ENCODE data around the gene HOXA7.

HOXA7 gene

GRCh38 chr7:27141137-27141922 lies 15.1 kb downstream of the HOXA7 start:
- H3K4me3 ChIP-seq (ENCODE audit: low read length), result no peak overlapping the region
- no peak for TF ChIP-seq CTCF (conservative IDR thresholded peaks at IDR 0.05; ENCODE audit: low read depth, low read length)
- no peak for DNase-seq (ENCODE audit: low read depth)

DNA sequence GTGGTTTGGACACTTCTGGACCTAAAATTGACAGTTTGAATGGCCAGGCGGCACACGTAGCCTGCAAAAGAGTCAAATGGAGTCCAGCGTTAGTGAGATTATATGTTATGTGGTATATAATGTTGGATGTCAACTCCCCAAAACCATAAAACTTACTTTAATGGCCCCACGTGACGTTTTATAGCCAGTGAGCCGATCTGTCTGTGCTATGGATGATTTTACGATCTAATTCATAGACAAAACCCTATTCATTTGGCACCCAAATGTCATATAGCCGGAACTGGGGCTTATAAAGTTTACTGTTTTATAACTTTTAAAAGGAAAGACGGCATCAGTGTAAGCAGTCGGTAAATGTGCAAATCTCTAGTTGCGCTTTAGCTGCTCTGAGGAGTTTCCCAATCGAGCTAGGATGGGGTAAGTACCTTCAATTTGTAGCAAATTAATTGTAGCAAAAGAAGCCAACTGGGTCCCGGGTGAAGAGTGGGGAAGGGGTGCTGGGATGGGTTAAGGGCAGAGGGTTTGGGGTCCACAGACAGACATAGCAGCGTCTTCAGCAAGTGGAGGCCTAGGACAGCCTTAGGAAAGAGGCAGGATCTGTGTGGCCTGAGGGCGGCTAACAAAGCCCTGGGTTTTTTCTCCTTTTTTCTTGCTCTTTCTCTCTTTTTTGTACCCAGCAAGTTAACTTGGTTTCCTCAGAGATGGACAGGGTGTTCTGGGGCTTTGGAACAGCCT lies 16.2 kb downstream of the HOXA7 start:
- TF ChIP-seq CTCF (conservative IDR thresholded peaks at IDR 0.05; ENCODE audit: low read depth, low read length), result no peak
- no peak overlapping the region for H3K4me3 ChIP-seq (ENCODE audit: low read length)
- DNase-seq (ENCODE audit: low read depth), result no peak

DNA sequence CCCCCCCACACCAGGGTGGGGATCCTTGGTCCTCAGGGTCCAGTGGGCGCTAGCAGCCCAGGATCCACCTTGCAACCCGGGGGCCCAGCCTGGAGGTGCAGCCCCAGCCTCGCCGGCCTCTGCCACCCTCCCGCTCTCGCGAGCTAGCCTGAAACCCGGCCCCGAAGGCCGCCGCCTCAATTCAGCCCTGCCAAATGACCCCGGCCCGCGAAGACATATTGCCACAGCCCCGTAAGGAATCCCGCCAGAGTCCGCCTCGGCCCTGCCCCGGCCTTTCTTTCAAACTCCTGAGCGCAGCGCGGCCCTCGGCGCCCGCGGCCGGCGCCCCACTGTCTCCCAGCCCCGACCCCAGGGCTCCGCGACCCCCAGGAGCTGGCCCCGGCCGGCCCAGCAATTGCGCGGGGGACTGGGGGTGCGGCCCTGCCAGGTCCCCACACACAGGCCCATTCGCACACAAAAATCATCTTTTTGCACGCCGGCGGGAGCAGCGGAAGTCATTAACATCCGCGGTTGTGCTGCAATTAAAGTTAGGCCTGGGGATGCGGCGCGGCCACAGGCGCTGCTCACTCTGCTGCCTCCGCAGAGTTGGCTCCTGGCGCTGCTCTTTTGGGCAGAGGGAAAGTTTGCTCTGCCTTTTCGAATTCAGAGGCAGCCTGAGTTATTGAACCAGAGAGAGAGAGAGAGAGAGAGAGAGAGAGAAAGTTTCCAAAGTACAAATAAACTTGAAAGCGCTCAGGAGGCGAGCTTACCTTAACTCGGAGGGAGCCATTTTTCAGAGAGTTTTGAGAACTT lies 16.9 kb downstream of the HOXA7 start:
- no peak overlapping the region for H3K4me3 ChIP-seq (ENCODE audit: low read length)
- no peak for DNase-seq (ENCODE audit: low read depth)
- TF ChIP-seq CTCF (conservative IDR thresholded peaks at IDR 0.05; ENCODE audit: low read depth, low read length), result no peak

DNA sequence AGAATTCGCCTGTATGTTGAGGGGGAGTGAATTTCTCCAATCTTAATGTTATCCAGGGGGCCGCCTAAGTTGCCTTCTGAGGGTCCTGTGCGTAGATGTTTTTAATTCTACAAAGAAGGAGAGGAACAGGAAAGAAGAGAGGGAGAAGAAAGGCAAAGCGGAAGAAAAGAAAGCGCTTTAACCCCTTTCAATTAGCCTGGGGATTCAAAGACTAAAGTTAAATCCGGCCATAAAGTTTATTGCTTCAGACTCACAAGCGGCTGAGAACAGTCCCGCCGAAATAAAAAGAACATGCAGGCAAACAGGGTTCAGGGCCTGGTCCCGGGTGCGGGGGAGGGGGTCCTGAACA lies 17.5 kb downstream of the HOXA7 start:
- TF ChIP-seq CTCF (conservative IDR thresholded peaks at IDR 0.05; ENCODE audit: low read depth, low read length), result no peak
- DNase-seq (ENCODE audit: low read depth), result no peak
- H3K4me3 ChIP-seq (ENCODE audit: low read length), result no peak overlapping the region

DNA sequence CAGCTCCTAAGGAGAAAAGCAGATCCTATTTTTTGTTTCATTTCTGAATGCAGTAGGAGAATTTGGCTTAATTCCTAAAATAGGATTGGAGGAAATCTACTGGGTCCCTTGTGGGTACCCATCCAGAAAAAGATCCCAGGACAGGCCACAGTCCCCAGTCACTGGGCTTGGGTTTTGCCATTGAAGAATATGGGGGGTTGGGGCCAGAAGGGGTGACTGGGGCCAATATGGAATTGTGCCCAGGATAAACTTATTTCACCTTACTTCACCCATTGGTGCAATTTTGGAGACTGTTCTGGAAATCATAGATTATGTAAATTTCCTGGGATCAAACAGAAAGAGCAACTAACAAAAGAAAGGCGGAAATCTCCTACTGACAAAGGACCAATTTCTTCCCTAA lies 18.0 kb downstream of the HOXA7 start:
- no peak overlapping the region for H3K4me3 ChIP-seq (ENCODE audit: low read length)
- no peak for TF ChIP-seq CTCF (conservative IDR thresholded peaks at IDR 0.05; ENCODE audit: low read depth, low read length)
- no peak for DNase-seq (ENCODE audit: low read depth)

- TF ChIP-seq CTCF (conservative IDR thresholded peaks at IDR 0.05; ENCODE audit: low read depth, low read length), result no peak
- DNase-seq (ENCODE audit: low read depth), result no peak
- no peak overlapping the region for H3K4me3 ChIP-seq (ENCODE audit: low read length)
Measured at GRCh38 chr7:27137640-27138315, 18.7 kb downstream of the HOXA7 start.
